Activated naive CD4-positive, alpha-beta T cell treated with anti-CD3 and anti-CD28 coated beads, Interleukin-2, amount 50 U/mL, for 72 hours (primary cell): ENCODE data around the gene ACBD3. TPM values are rescaled to one million over a fixed set of nuclear protein-coding genes. Genes with fewer than 3 reads are reported as not detected.
A peak's percentile ranks its signal among the peaks of the same experiment; 100 is the strongest.
"Not testable (repeated sequence)": the region's sequence is repeated elsewhere in the genome, so short reads cannot be mapped to it uniquely, and the experiment has no call there.

Experiments used
- ATAC-seq, 2 donors: fragments of 150-1000 bp; cut with Tn5 transposase; 2 replicates each; pipeline ENCODE4 v1.10.0; 2021; ENCODE audit warnings: mild to moderate bottlenecking in 2 of 2, moderate library complexity in 2 of 2
- DNase-seq, 2 donors: peaks; one replicate each; pipeline ENCODE4 v3.0.0; 2021 to 2022; ENCODE audit warnings: low spot score in 2 of 2
- H3K27ac Mint-ChIP-seq, 2 donors: one replicate each; pipeline ENCODE4 v1.8.0; 2022; ENCODE audit warnings: mild to moderate bottlenecking in 2 of 2, mixed read lengths in 2 of 2
- H3K36me3 Mint-ChIP-seq, 2 donors: one replicate each; pipeline ENCODE4 v1.8.0; 2022; ENCODE audit warnings: mixed read lengths in 2 of 2
- H3K9me3 Mint-ChIP-seq, 2 donors: one replicate each; pipeline ENCODE4 v1.8.0; 2022; ENCODE audit warnings: mixed read lengths in 2 of 2
- total RNA-seq, 2 donors: library from RNA; stranded (reverse); gene quantifications; one replicate each; pipeline ENCODE4 v1.2.3, GENCODE V29; 2022

ACBD3 gene
- total RNA-seq, 2 donors from 2014 or later = 18.9 to 26.4 TPM

DNA sequence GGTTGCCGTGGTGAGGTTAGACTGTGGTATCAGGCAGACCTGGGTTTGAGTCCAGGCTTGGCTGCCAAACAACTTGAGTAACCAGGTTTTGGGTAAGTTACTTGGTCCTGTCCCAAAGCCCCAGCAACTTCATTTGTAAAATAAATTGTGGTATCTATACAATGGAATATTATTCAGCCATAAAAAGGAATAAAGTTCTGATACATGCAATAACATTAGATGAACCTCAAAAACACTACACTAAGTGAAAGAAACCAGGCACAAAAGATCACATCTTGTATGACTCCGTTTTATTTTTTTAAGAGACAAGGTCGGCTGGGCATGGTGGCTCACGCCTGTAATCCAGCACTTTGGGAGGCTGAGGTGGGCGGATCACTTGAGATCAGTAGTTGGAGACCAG, 20.5 kb upstream of the ACBD3 start:
- Mint-ChIP-seq H3K27ac (no peak overlapping the region), H3K36me3 (no peaks in the 10 kb centered on the region), H3K9me3 (no peaks in the 10 kb centered on the region)
- no peak for DNase-seq
- no peak for ATAC-seq

DNA sequence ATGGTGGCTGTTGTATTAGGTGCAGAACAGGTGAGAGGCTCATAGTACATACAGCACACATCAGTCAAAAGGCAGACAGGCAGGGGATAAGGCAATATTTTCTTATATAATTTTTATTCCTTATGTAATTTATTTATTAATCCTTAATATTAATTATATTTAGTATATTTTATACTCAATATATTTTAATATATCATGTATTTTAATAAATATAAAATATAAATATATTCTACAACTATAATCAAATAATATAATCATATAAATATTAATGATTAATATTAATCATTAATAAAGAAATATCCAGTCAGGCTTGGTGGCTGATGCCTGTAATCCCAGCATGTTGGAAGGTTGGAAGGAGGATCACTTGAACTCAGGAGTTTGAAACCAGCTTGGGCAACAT, 17.7 kb upstream of the ACBD3 start:
- ATAC-seq (no peak), DNase-seq (no peak)
- Mint-ChIP-seq H3K9me3 (no peaks in the 10 kb centered on the region), H3K36me3 (no peaks in the 10 kb centered on the region), H3K27ac (no peak overlapping the region)

DNA sequence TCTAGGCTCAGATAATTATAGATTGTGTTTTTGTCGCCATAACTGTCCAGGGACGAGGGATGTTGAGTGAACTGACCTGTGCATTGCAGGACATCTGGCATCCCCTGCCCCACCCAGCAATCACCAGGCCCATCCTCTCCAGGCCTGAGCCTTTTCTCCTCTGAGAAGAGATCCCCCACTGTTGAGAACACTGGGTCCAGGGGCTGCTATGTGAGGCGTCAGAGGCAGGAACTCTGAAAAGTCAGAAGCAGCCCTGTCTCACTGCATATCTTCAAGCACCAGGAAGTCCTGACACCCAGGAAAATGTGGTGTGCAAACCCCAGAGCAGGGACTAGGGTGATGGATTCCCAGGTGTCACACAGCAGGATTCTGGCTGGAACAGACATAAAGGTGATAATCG, 17.1 kb upstream of the ACBD3 start:
- Mint-ChIP-seq H3K36me3 (no peaks in the 10 kb centered on the region), H3K9me3 (no peaks in the 10 kb centered on the region), H3K27ac (no peak overlapping the region)
- no peak for ATAC-seq
- no peak for DNase-seq

DNA sequence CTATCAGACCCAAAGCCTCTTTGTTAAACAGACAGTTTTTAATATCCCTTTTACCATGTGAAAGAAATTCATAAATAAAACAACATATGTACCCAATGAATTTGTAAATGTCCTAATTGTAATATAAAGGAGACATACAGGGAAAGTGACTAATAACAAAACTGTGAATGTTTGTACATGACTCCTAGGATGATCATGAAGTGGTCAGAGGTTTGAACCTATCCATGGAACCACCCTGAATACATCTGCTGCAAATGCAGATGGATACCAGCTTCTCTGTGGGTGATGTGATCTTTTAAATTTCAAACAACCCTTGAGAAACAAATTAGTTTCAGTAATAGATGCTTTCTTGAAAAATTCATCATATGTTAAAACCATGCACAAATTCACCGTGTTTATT, 16.7 kb upstream of the ACBD3 start:
- no peaks in the 10 kb centered on the region for H3K9me3 Mint-ChIP-seq
- no peak overlapping the region for H3K27ac Mint-ChIP-seq
- ATAC-seq (peak; percentile 49 to 56), DNase-seq (no peak)
- no peaks in the 10 kb centered on the region for H3K36me3 Mint-ChIP-seq

DNA sequence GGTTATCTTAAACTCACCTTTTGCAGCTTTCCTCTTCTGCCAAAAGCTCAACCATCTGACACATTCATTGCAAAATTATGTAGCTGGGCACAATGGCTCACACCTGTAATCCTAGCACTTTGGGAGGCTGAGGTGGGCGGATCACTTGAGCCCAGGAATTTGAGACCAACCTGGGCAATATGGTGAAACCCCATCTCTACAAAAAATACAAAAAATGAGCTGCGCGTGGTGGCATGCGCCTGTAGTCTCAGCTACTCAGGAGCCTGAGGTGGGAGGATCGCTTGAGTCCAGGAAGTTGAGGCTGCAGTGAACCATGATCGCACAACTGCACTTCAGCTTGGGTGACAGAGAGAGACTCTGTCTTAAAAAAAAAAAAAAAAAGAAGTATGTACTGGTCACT, 16.1 kb upstream of the ACBD3 start:
- not testable (repeated sequence) for H3K27ac Mint-ChIP-seq, DNase-seq, ATAC-seq, H3K36me3 Mint-ChIP-seq, H3K9me3 Mint-ChIP-seq

GRCh38 chr1:226202246-226202645, 15.7 kb upstream of the ACBD3 start:
- Mint-ChIP-seq H3K36me3 (no peaks in the 10 kb centered on the region), H3K9me3 (no peaks in the 10 kb centered on the region), H3K27ac (no peak overlapping the region)
- DNase-seq (no peak), ATAC-seq (no peak)

GRCh38 chr1:226201029-226201593, 14.6 kb upstream of the ACBD3 start:
- Mint-ChIP-seq H3K36me3 (no peaks in the 10 kb centered on the region), H3K9me3 (no peaks in the 10 kb centered on the region), H3K27ac (no peak overlapping the region)
- DNase-seq = no peak
- no peak for ATAC-seq

GRCh38 chr1:226199971-226200370, 13.4 kb upstream of the ACBD3 start:
- H3K27ac Mint-ChIP-seq = no peak overlapping the region
- ATAC-seq = no peak
- no peaks in the 10 kb centered on the region for H3K9me3 Mint-ChIP-seq
- no peaks in the 10 kb centered on the region for H3K36me3 Mint-ChIP-seq
- DNase-seq = no peak

- no peak for DNase-seq
- Mint-ChIP-seq H3K9me3 (no peaks in the 10 kb centered on the region), H3K36me3 (no peaks in the 10 kb centered on the region), H3K27ac (peak overlapping the region in 1 of 2 donors; percentile 58)
- no peak for ATAC-seq
Observed at GRCh38 chr1:226195144-226195543, 8.6 kb upstream of the ACBD3 start.

DNA sequence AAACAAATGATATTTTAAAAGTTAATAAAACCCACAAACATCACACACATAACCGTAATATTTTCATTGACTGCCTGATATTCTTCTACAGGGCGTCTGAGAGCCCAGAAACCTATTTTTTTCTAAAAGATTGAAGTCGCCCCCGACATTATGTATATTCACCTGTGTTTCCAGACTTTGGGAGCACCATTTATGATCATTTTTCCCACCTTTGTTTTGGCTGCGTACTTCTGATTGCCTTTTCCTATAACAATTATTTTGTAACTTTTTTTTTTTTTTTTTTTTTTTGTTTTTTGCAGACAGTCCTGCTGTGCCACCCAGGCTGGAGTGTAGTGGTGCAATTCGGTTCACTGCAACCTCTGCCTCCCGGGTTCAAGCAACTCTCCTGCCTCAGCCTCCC, 839 bp upstream of the ACBD3 start:
- ATAC-seq = no peak
- H3K36me3 Mint-ChIP-seq = peaks cover 6 to 19% of the 10 kb centered on the region in 2 donors
- H3K27ac Mint-ChIP-seq = peak overlapping the region; percentile 87 to 94
- DNase-seq = no peak
- no peaks in the 10 kb centered on the region for H3K9me3 Mint-ChIP-seq

GRCh38 chr1:226187019-226187322, 430 bp upstream of the ACBD3 start:
- peaks cover 6 to 22% of the 10 kb centered on the region in 2 donors for H3K36me3 Mint-ChIP-seq
- no peak for DNase-seq
- H3K9me3 Mint-ChIP-seq = no peaks in the 10 kb centered on the region
- no peak for ATAC-seq
- H3K27ac Mint-ChIP-seq = peak overlapping the region; percentile 87 to 94

GRCh38 chr1:226185141-226186036, 1.2 kb downstream of the ACBD3 start:
- ATAC-seq (no peak), DNase-seq (no peak)
- H3K9me3 Mint-ChIP-seq = no peaks in the 10 kb centered on the region
- peak overlapping the region; percentile 94 to 95 for H3K27ac Mint-ChIP-seq
- H3K36me3 Mint-ChIP-seq = peaks cover 6 to 22% of the 10 kb centered on the region in 2 donors

GRCh38 chr1:226181996-226182714, 4.4 kb downstream of the ACBD3 start:
- Mint-ChIP-seq H3K36me3 (peaks cover 6 to 28% of the 10 kb centered on the region in 2 donors), H3K27ac (no peak overlapping the region), H3K9me3 (no peaks in the 10 kb centered on the region)
- ATAC-seq (no peak), DNase-seq (no peak)

- DNase-seq = no peak
- ATAC-seq = peak in 1 of 2 donors; percentile 51
- Mint-ChIP-seq H3K9me3 (no peaks in the 10 kb centered on the region), H3K36me3 (peaks cover 0 to 7% of the 10 kb centered on the region in 2 donors), H3K27ac (no peak overlapping the region)
Observed at GRCh38 chr1:226176870-226177269, 9.7 kb downstream of the ACBD3 start.

- ATAC-seq (no peak), DNase-seq (no peak)
- Mint-ChIP-seq H3K27ac (no peak overlapping the region), H3K36me3 (peaks cover 0 to 6% of the 10 kb centered on the region in 2 donors), H3K9me3 (no peaks in the 10 kb centered on the region)
Observed at GRCh38 chr1:226172589-226172988, 14.0 kb downstream of the ACBD3 start.

DNA sequence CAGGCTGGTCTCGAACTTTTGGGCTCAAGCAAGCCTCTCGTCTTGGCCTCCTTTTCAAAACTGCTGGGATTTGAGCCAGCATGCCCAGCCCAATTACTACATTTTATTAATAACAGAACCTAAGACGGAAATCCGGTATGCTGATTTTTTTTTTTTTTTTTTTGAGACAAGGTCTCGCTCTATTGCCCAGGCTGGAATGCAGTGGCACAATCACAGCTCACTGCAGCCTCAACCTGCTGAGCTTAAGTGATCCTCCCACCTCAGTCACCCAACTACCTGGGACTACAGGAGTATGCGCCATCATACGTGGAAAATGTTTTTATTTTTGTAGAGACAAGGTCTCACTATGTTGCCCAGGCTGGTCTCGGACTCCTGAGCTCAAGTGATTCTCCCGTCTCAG, 20.2 kb downstream of the ACBD3 start:
- ATAC-seq = no peak
- no peak for DNase-seq
- Mint-ChIP-seq H3K27ac (no peak overlapping the region), H3K36me3 (peaks cover 6 to 12% of the 10 kb centered on the region in 2 donors), H3K9me3 (no peaks in the 10 kb centered on the region)

- Mint-ChIP-seq H3K36me3 (peaks cover 7 to 19% of the 10 kb centered on the region in 2 donors), H3K9me3 (no peaks in the 10 kb centered on the region), H3K27ac (no peak overlapping the region)
- ATAC-seq = no peak
- DNase-seq = no peak
Observed at GRCh38 chr1:226164154-226164553, 22.4 kb downstream of the ACBD3 start.
